Fibroblast of lung (primary cell): ENCODE measurements around the gene CSF3R. TPM values are rescaled to one million over a fixed set of nuclear protein-coding genes. Genes with fewer than 3 reads are reported as not detected.
"Not testable (repeated sequence)": the region's sequence is repeated elsewhere in the genome, so short reads cannot be mapped to it uniquely, and the experiment has no call there.

Experiments
- DNase-seq, 2 donors: peaks; one replicate each; pipeline versions ENCODE4 v3.0.0 to v3.0.0-alpha.2; 2010; ENCODE audit warnings: low read depth in 2 of 2
- H2AFZ ChIP-seq: 2 replicates; pipeline ENCODE4 v1.5.1; 2012; ENCODE audit warnings: low read length, control low read depth, inconsistent platforms
- H3K27ac ChIP-seq: 2 replicates; pipeline ENCODE4 v1.5.1; 2011; ENCODE audit warnings: low read length, control low read depth; ENCODE audit not compliant: insufficient read depth
- H3K27me3 ChIP-seq: 2 replicates; pipeline ENCODE4 v1.5.1; 2011; ENCODE audit warnings: mild to moderate bottlenecking, low read length; ENCODE audit not compliant: control insufficient read depth, insufficient read depth
- H3K36me3 ChIP-seq: 2 replicates; pipeline ENCODE4 v1.5.1; 2011; ENCODE audit warnings: low read length; ENCODE audit not compliant: control insufficient read depth, insufficient read depth
- H3K4me1 ChIP-seq: 2 replicates; pipeline ENCODE4 v1.5.1; 2011; ENCODE audit warnings: low read length; ENCODE audit not compliant: control insufficient read depth, insufficient read depth; ENCODE audit errors: extremely low read depth
- H3K4me2 ChIP-seq: 2 replicates; pipeline ENCODE4 v1.5.1; 2011; ENCODE audit warnings: low read length, control low read depth; ENCODE audit not compliant: insufficient read depth; ENCODE audit errors: extremely low read depth
- H3K4me3 ChIP-seq, 4 experiments: fragments of 200-600 bp in 1 of 4; sonication (generic) in 1 of 4; replicated peaks in 1 of 4; 2 replicates each; pipeline ENCODE4 v1.5.1; 2011 to 2016; ENCODE audit warnings: low read length in 4 of 4, low read depth in 3 of 4, mild to moderate bottlenecking in 3 of 4, control low read depth in 2 of 4, inconsistent platforms in 1 of 4, mixed read lengths in 1 of 4; ENCODE audit not compliant: insufficient read depth in 1 of 4; ENCODE audit errors: control extremely low read depth in 1 of 4
- H3K79me2 ChIP-seq: 2 replicates; pipeline ENCODE4 v1.5.1; 2012; ENCODE audit warnings: mild to moderate bottlenecking, low read length, inconsistent platforms; ENCODE audit not compliant: control insufficient read depth, insufficient read depth
- H3K9ac ChIP-seq: 2 replicates; pipeline ENCODE4 v1.5.1; 2011; ENCODE audit warnings: mild to moderate bottlenecking, low read length, control low read depth; ENCODE audit not compliant: insufficient read depth
- H3K9me3 ChIP-seq: 2 replicates; pipeline ENCODE4 v1.5.1; 2012; ENCODE audit warnings: low read depth, low read length; ENCODE audit not compliant: control insufficient read depth, insufficient read depth
- H4K20me1 ChIP-seq: 2 replicates; pipeline ENCODE4 v1.5.1; 2011; ENCODE audit warnings: low read length; ENCODE audit not compliant: control insufficient read depth, insufficient read depth; ENCODE audit errors: extremely low read depth
- CTCF ChIP-seq, 2 donors: IDR thresholded peaks in 1 of 2; conservative IDR thresholded peaks in 1 of 2; 1 replicate in 1 of 2; 2 replicates in 1 of 2; pipeline ENCODE4 v1.5.1; 2011 to 2012; ENCODE audit warnings: low read length in 2 of 2, control low read depth in 1 of 2, inconsistent platforms in 1 of 2, low read depth in 1 of 2, mild to moderate bottlenecking in 1 of 2
- EZH2 ChIP-seq: IDR thresholded peaks from 2 replicates; pipeline ENCODE4 v1.5.1; 2012; ENCODE audit warnings: low read length, control low read depth, mild to moderate bottlenecking; ENCODE audit errors: missing control alignments
- polyA plus RNA-seq, 2 donors: library from polyadenylated mRNA; depleted of rRNA in 1 of 2; stranded (reverse) in 1 of 2; unstranded in 1 of 2; fragments of >200 nt; gene quantifications; 2 replicates each; pipeline ENCODE4 v1.2.1, GENCODE V29; 2011 to 2012; ENCODE audit warnings: missing spikeins in 1 of 2
- total RNA-seq: library from RNA; depleted of rRNA; stranded (reverse); fragments of >200 nt; gene quantifications from 2 replicates; pipeline ENCODE4 v1.2.1, GENCODE V29; 2014

The CSF3R gene
- total and polyA plus RNA-seq, 2 donors (not counting 1 experiment from before 2014, with no cell fraction given), result under 0.01 TPM; not detected in 1

- H3K4me3 ChIP-seq, result no peak overlapping the region
Observed at GRCh38 chr1:36481091-36481490, 1.6 kb downstream of the CSF3R start.

GRCh38 chr1:36480161-36480560 is 2.6 kb downstream of the CSF3R start:
- H3K79me2 ChIP-seq, result no peaks in the 10 kb centered on the region
- TF ChIP-seq CTCF (conservative IDR thresholded peaks at IDR 0.05 in 1 of 2, IDR thresholded peaks at IDR 0.05 in 1 of 2; ENCODE audit: low read depth in 1 of 2, low read length in 2 of 2), result no peak
- TF ChIP-seq EZH2, result no peak
- no peak overlapping the region for H3K4me2 ChIP-seq
- H3K36me3 ChIP-seq, result no peaks in the 10 kb centered on the region
- no peak for DNase-seq
- peaks cover 12% of the 10 kb centered on the region for H3K27me3 ChIP-seq
- H3K27ac ChIP-seq, result no peak overlapping the region
- no peak overlapping the region for H3K9ac ChIP-seq
- no peaks in the 10 kb centered on the region for H4K20me1 ChIP-seq
- H3K9me3 ChIP-seq, result no peaks in the 10 kb centered on the region
- no peak overlapping the region for H3K4me3 ChIP-seq
- no peaks in the 10 kb centered on the region for H3K4me1 ChIP-seq
- H2AFZ ChIP-seq, result no peak overlapping the region

More at GRCh38 chr1:36481091-36481490, 1.6 kb downstream of the CSF3R start:
- Histone ChIP-seq H3K4me1 (no peaks in the 10 kb centered on the region), H3K36me3 (no peaks in the 10 kb centered on the region), H3K9me3 (no peaks in the 10 kb centered on the region), H3K4me2 (no peak overlapping the region), H3K27ac (no peak overlapping the region), H3K9ac (no peak overlapping the region), H3K79me2 (no peaks in the 10 kb centered on the region), H4K20me1 (no peaks in the 10 kb centered on the region), H3K27me3 (peaks cover 12% of the 10 kb centered on the region), H2AFZ (no peak overlapping the region)
- TF ChIP-seq EZH2, result no peak
- no peak for TF ChIP-seq CTCF (conservative IDR thresholded peaks at IDR 0.05 in 1 of 2, IDR thresholded peaks at IDR 0.05 in 1 of 2; ENCODE audit: low read depth in 1 of 2, low read length in 2 of 2)
- no peak for DNase-seq

GRCh38 chr1:36479505-36480051 is 3.1 kb downstream of the CSF3R start:
- no peaks in the 10 kb centered on the region for H3K4me1 ChIP-seq
- H3K4me3 ChIP-seq, result no peak overlapping the region
- H3K4me2 ChIP-seq, result no peak overlapping the region
- no peaks in the 10 kb centered on the region for H4K20me1 ChIP-seq
- H3K79me2 ChIP-seq, result no peaks in the 10 kb centered on the region
- no peaks in the 10 kb centered on the region for H3K9me3 ChIP-seq
- TF ChIP-seq EZH2, result no peak
- TF ChIP-seq CTCF (conservative IDR thresholded peaks at IDR 0.05 in 1 of 2, IDR thresholded peaks at IDR 0.05 in 1 of 2; ENCODE audit: low read depth in 1 of 2, low read length in 2 of 2), result no peak
- peaks cover 11% of the 10 kb centered on the region for H3K27me3 ChIP-seq
- no peak overlapping the region for H3K27ac ChIP-seq
- DNase-seq, result no peak
- no peaks in the 10 kb centered on the region for H3K36me3 ChIP-seq
- no peak overlapping the region for H3K9ac ChIP-seq
- H2AFZ ChIP-seq, result no peak overlapping the region

- H3K79me2 ChIP-seq, H3K36me3 ChIP-seq, H3K27ac ChIP-seq, H3K4me2 ChIP-seq, H3K9me3 ChIP-seq, H3K27me3 ChIP-seq, H3K4me1 ChIP-seq, DNase-seq, H2AFZ ChIP-seq, H4K20me1 ChIP-seq, H3K9ac ChIP-seq, H3K4me3 ChIP-seq: not testable (repeated sequence)
Observed at GRCh38 chr1:36477615-36478014, 5.1 kb downstream of the CSF3R start.
